CD4-positive, alpha-beta T cell treated with Interleukin-17A for 4 hours (primary cell): ENCODE data around the gene PCGF3.
"Not testable (repeated sequence)": the region's sequence is repeated elsewhere in the genome, so short reads cannot be mapped to it uniquely, and the experiment has no call there.

Experiments used
- DNase-seq: peaks from one replicate; pipeline ENCODE4 v3.0.0-alpha.2; 2020; ENCODE audit warnings: mixed read lengths

The PCGF3 gene

GRCh38 chr4:743463-744211, 38.0 kb downstream of the PCGF3 start:
- no peak for DNase-seq

- DNase-seq: no peak
These were observed 38.7 kb downstream of the PCGF3 start for GRCh38 chr4:744212-744841.

- DNase-seq: no peak
These were observed 42.0 kb downstream of the PCGF3 start for GRCh38 chr4:747546-748170.

GRCh38 chr4:748461-748860, 42.8 kb downstream of the PCGF3 start:
- no peak for DNase-seq

DNA sequence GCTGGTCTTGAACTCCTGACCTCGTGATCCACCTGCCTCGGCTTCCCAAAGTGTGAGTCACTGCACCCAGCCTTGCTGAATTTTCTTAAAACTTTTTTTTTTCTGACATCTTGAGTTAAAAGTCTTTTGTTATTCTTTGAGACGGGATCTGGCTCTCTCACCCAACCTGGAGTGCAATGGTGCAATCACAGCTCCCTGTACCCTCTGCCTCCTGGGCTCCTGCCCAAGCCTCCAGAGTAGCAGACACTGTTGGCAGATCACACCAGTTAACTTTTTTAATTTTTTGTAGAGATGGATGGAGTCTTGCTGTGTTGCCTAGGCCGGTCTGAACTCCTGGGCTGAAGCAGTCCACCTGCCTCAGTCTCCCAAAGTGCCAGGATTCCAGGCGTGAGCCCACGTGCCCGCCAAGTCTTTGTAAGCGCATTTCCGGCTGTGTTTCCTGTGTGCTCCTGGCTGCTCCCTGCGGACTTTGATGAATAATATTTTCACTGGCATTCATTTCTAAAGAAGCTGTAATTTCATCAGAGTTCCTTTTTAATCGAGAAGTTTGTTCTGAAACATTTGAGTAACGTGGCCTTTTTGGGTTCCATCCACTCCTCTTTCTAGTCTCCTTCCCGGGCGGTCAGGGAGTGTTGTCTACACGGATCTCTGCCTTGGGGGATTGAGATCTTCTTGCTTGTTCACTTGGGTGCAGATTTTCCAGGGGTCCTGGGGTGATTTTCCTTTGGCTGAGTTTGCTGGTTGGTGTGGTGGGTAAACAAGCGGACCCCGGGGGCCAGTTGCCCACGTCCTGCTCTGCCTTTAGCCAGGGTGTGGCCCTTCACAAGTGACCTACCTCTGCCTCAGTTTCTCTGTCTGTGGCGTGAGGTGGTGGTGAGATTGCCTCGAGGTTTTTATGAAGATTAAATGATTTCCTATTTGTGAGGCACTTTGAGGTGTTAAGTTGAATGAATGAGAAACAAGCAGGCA, 44.4 kb downstream of the PCGF3 start:
- DNase-seq: no peak

GRCh38 chr4:751676-752075, 46.0 kb downstream of the PCGF3 start:
- no peak for DNase-seq

DNA sequence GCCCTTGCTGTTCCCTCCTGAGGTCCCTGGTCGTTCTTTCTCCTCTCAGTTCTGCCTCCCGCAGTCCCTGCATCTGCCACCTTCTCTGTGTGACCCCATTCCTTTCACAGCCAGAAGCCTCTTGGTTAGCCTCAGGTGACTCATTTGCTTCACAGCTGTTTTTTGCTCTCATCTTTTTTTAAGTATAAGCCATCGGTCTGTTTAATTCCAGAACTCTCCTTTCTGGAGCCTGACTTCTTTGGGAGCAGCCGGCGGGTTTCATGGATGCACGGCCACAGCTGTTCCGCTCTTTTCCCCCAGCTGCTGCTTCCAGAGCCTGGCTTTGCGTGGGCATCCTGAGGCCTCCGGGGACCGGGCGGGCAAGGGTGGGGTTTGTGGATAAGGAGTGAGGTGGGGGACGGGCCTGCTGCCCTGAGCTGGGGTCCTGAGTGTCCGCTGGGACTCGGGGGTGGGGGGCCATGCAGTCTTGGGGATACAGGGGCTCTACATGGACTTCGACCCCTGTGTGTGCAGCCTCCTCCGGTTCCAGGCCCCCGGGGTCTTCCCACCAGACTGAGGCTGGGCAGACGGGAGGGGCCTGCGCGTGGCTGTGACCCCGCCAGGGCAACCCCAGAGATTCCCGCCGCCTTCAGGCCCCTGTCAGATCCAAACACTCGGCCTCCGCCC, 46.7 kb downstream of the PCGF3 start:
- no peak for DNase-seq

- DNase-seq: not testable (repeated sequence)
These were observed 47.6 kb downstream of the PCGF3 start for GRCh38 chr4:753186-753585.

DNA sequence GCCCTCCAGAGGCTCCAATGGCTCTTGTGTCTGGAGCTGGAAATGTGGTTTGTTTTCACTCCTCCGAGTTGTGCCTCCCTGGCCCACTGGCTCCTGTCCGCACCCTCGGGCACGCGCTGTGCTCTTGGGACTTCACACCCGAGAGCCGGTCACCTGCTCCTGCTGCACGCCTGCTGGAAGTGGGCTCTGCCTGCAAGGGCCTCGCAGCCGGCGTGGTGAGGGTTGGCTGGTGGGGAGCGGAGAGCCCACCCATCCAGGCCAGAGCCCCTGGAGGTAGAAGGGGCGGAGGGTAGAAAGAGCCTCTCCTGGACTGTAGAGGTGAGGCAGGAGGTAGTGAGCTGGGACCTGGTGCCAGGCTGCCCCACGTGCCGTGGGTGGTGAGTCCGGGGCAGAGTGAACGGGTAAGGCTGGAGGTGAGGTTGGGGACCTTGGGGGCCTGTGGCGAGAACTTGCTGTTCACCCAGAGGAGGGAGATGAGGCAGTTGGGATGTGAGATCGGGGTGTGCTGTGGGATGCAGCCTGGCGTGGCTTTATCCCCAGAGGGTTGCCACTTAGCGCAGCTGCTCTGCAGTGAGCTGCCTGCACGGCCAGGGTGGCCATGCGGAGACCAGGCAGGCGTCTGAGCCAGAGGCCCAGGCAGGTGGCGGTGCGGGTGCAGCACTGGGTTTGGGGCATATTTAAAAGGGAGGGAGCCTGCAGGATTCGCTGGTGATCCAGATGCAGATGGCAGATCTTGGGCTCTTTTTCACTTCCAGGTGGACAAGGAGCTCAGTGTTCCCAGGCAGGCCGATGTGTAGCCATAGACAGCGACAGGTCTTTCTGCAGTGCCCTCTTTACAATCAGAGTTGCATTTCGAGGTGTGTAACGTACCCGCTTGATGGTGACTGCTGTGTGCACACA, 48.8 kb downstream of the PCGF3 start:
- DNase-seq: no peak

DNA sequence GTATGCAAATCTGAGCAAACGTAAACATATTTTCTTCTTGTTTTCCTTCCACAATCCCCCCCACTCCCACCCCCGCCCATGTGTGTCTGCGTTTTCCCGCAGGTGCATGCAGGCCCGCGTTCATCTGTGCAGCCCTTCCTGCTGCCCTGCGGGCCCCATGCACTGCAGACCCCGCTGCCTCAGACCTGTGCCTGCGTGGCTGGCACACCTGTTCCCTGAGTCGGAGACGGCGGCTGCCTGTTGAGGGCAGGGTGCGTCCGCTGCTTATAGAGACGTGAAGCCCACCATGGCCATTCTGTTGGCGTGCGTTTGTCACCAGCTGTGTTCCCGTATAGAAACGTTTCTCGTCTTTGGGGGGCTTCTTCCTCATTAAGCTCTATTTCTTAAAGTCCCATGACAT, 51.5 kb downstream of the PCGF3 start:
- no peak for DNase-seq

- DNase-seq: not testable (repeated sequence)
These were observed 54.2 kb downstream of the PCGF3 start for GRCh38 chr4:759810-760209.

GRCh38 chr4:760616-761015, 55.0 kb downstream of the PCGF3 start:
- no peak for DNase-seq

- no peak for DNase-seq
These were observed 55.5 kb downstream of the PCGF3 start for GRCh38 chr4:761086-761485.

DNA sequence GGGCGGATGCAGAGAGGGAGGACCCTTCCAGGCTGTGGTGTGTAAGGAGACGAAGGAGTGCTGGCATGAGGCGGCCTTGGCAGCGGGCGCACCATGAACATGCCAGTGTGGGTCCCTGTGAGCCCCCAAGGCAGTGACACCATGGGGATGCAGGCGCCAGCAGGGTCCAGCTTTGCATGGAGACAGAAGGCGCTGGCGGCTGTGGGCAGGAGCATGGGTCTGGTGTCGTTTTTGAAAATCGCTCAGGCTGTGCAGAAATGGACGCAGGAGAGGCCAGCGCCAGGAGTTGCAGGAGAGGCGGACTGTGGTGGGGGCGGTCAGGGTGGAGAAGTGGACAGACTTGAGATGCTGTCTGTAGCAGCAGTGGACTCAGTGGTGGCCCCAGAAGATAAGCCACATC, 56.1 kb downstream of the PCGF3 start:
- no peak for DNase-seq

DNA sequence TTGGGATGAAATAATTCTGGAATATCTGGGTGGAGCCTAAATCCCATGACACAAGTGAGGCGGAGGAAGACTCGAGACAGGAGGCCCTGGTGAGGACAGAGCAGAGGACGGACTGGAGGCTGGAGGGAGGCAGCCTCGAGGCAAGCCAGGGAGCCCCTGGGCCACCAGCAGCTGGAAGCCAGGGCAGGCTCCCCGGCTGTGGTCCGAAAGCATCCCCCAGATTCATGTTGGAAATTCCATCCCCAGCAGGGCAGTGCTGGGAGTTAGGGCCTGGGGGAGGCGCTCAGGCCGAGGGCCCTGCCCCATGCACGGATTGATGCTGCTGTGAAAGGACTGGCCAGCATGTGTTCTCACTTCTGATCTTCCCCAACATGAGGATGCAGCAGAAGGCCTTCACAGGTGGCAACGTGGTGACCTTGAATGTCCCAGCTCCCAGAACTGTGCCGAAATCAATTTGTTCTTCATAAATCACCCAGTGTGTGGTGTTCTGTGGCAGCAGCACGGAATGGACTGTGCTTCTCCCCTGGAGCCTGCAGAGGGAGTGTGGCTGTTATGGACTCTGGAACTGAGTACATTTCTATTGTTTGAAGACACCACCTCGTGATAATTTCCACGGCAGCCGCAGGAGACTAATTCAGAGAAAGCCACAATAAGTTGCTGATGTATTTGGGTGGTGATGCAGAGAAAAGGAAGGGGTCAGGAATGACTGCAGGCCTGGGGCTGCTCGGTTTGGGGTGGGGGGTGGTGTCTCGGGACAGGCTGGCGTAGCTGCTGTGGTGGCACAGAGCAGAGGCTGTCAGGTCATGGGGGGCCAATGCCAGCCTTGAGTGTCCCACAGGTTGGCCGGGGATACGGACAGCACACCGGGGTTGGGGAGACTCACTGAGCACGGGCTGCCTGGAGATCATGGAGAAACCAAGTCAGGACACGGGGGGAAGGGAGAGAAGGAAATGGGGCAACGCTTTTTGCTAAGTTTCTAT, 56.9 kb downstream of the PCGF3 start:
- DNase-seq: no peak

- no peak for DNase-seq
These were observed 57.7 kb downstream of the PCGF3 start for GRCh38 chr4:763191-763810.

DNA sequence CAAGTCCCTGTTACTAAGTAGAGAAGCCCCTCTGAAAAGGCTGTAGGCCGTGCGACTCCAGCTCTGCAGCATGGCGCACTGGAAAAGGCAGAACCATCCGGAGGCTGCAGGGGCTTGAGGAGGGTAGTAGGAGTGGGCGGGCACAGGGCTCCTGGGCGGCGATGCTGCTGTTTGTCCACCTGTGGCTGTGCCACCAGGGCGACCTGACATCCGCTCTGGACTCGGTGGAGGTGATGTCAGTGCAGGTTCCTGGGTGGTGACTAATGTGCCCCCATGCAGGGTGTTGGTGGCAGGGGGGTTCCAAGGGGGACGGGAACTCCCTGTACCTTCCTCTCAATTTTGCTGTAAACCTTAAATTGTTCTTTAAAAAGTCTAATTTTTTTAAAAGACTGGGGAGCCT, 58.3 kb downstream of the PCGF3 start:
- no peak for DNase-seq

GRCh38 chr4:764405-765169, 59.0 kb downstream of the PCGF3 start:
- DNase-seq: no peak

GRCh38 chr4:766152-766515, 60.5 kb downstream of the PCGF3 start:
- DNase-seq: no peak
